Left ventricle myocardium inferior (tissue), 1 donor: ENCODE data around the gene MAST4. TPM values are rescaled to one million over a fixed set of nuclear protein-coding genes. Genes with fewer than 3 reads are reported as not detected.
A peak's percentile ranks its signal among the peaks of the same experiment; 100 is the strongest.

Source experiments
- DNase-seq: peaks from one replicate; pipeline ENCODE4 v3.0.0-alpha.2; 2020
- H3K27ac ChIP-seq: fragments of 200-600 bp; replicated peaks from 2 replicates; pipeline ENCODE4 v1.8.0; 2021
- H3K27me3 ChIP-seq: fragments of 200-600 bp; 2 replicates; pipeline ENCODE4 v1.8.0; 2021; ENCODE audit warnings: low read depth
- H3K36me3 ChIP-seq: fragments of 200-600 bp; 2 replicates; pipeline ENCODE4 v1.8.0; 2021
- H3K4me1 ChIP-seq: fragments of 200-600 bp; 2 replicates; pipeline ENCODE4 v1.8.0; 2021
- H3K4me3 ChIP-seq: fragments of 200-600 bp; 2 replicates; pipeline ENCODE4 v1.8.0; 2021; ENCODE audit warnings: mild to moderate bottlenecking, moderate library complexity
- H3K9me3 ChIP-seq: fragments of 200-600 bp; replicated peaks from 2 replicates; pipeline ENCODE4 v1.8.0; 2021
- CTCF ChIP-seq: fragments of 200-600 bp; IDR thresholded peaks from 2 replicates; pipeline ENCODE4 v1.8.0; 2021; ENCODE audit warnings: antibody characterized with exemption, mild to moderate bottlenecking, borderline replicate concordance
- intact Hi-C: fragments of 100-400 bp; cut with micrococcal nuclease; formaldehyde crosslinking; loops from one replicate; pipeline ENCODE4 v1.11.0; 2022
- total RNA-seq: library from RNA; stranded (reverse); fragmentation: NEBNext Ultra II Directional; extraction: Animal tissue kit (Norgen Biotek cat#: 25700); gene quantifications from one replicate; pipeline ENCODE4 v1.2.1, GENCODE V29; 2021
- donor health status: DM: no; HTN: yes; CAD: no; lungs with severe emphysema.

The MAST4 gene
- total RNA-seq, 1 donor from 2014 or later, result 55.7 TPM

- Histone ChIP-seq H3K9me3 (no peaks in the 10 kb centered on the region), H3K27me3 (no peaks in the 10 kb centered on the region), H3K4me1 (peaks cover 30% of the 10 kb centered on the region), H3K4me3 (no peak overlapping the region), H3K36me3 (no peaks in the 10 kb centered on the region), H3K27ac (peak overlapping the region; percentile 69)
- intact Hi-C loops, result no loop called here
- TF ChIP-seq CTCF, result no peak
- no peak for DNase-seq
These were observed 122.3 kb downstream of the MAST4 start for GRCh38 chr5:66718374-66719002.

- intact Hi-C loops, result no loop called here
These were observed 124.6 kb downstream of the MAST4 start for GRCh38 chr5:66720780-66721179.

GRCh38 chr5:66722686-66723085 lies 126.5 kb downstream of the MAST4 start:
- intact Hi-C loops, result no loop called here
- peaks cover 20% of the 10 kb centered on the region for H3K4me1 ChIP-seq

More at GRCh38 chr5:66720780-66721179, 124.6 kb downstream of the MAST4 start:
- DNase-seq, result no peak
- Histone ChIP-seq H3K36me3 (no peaks in the 10 kb centered on the region), H3K4me3 (no peak overlapping the region), H3K27ac (no peak overlapping the region), H3K9me3 (no peaks in the 10 kb centered on the region), H3K27me3 (no peaks in the 10 kb centered on the region), H3K4me1 (peaks cover 30% of the 10 kb centered on the region)
- TF ChIP-seq CTCF, result no peak

GRCh38 chr5:66724349-66725139 lies 128.4 kb downstream of the MAST4 start:
- Histone ChIP-seq H3K4me1 (peaks cover 6% of the 10 kb centered on the region), H3K27me3 (no peaks in the 10 kb centered on the region), H3K4me3 (no peak overlapping the region), H3K9me3 (no peaks in the 10 kb centered on the region), H3K27ac (no peak overlapping the region), H3K36me3 (no peaks in the 10 kb centered on the region)
- no peak for DNase-seq
- intact Hi-C loops, result no loop called here
- no peak for TF ChIP-seq CTCF

More at GRCh38 chr5:66722686-66723085, 126.5 kb downstream of the MAST4 start:
- TF ChIP-seq CTCF, result no peak
- Histone ChIP-seq H3K27ac (no peak overlapping the region), H3K27me3 (no peaks in the 10 kb centered on the region), H3K36me3 (no peaks in the 10 kb centered on the region), H3K9me3 (no peaks in the 10 kb centered on the region), H3K4me3 (no peak overlapping the region)
- DNase-seq, result no peak

GRCh38 chr5:66727630-66728029 lies 131.4 kb downstream of the MAST4 start:
- Histone ChIP-seq H3K27me3 (no peaks in the 10 kb centered on the region), H3K36me3 (no peaks in the 10 kb centered on the region), H3K4me1 (no peaks in the 10 kb centered on the region), H3K27ac (no peak overlapping the region), H3K4me3 (no peak overlapping the region), H3K9me3 (no peaks in the 10 kb centered on the region)
- DNase-seq, result no peak
- TF ChIP-seq CTCF, result no peak
- intact Hi-C loops, result no loop called here
